ENCODE measurements around the gene ALKBH1.
"Not testable (repeated sequence)": the region's sequence is repeated elsewhere in the genome, so short reads cannot be mapped to it uniquely, and the experiment has no call there.

ALKBH1 gene, protein sequence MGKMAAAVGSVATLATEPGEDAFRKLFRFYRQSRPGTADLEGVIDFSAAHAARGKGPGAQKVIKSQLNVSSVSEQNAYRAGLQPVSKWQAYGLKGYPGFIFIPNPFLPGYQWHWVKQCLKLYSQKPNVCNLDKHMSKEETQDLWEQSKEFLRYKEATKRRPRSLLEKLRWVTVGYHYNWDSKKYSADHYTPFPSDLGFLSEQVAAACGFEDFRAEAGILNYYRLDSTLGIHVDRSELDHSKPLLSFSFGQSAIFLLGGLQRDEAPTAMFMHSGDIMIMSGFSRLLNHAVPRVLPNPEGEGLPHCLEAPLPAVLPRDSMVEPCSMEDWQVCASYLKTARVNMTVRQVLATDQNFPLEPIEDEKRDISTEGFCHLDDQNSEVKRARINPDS

DNA sequence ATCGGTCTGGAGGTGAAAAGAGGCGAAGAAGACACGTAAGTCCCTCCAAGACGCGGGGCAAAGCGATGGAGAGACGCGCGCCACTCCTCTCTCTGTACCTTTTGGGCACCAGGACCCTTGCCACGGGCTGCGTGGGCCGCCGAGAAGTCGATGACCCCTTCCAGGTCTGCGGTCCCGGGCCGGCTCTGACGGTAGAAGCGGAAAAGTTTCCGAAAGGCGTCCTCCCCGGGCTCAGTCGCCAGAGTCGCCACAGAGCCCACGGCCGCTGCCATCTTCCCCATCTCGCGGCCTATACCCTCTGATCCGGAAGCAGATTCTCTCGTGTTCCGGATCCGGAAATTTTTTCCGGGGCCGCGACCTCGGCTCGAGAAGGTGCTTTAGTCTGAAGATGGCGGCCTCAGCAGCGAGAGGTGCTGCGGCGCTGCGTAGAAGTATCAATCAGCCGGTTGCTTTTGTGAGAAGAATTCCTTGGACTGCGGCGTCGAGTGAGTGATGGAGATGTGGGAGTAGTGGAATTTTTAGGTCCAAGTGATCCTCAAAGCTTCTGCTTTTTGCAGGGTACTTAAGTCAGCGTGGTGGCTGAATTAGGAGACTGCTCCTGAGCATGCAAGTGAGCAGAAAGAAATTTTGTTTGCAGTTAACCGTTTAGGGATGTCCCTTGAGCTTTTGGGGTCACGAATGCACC is at the start of gene ALKBH1, which contains the start of gene SLIRP:
Gene ALKBH1, minus strand, starts transcription at position 300 of the 685 bp plus-strand sequence. Its CDS starts 19 bp downstream, at position 281.
Gene SLIRP, plus strand, starts transcription at position 380 of the 685 bp plus-strand sequence. Its CDS starts 9 bp downstream, at position 389.
- TF ChIP-seq ZNF274 (IDR thresholded peaks at IDR 0.05; ENCODE audit: low read depth, low read length), result no peak
- peak within 1 kb of the TSS; percentile 83 for H3K4me3 ChIP-seq (ENCODE audit: low read length)

DNA sequence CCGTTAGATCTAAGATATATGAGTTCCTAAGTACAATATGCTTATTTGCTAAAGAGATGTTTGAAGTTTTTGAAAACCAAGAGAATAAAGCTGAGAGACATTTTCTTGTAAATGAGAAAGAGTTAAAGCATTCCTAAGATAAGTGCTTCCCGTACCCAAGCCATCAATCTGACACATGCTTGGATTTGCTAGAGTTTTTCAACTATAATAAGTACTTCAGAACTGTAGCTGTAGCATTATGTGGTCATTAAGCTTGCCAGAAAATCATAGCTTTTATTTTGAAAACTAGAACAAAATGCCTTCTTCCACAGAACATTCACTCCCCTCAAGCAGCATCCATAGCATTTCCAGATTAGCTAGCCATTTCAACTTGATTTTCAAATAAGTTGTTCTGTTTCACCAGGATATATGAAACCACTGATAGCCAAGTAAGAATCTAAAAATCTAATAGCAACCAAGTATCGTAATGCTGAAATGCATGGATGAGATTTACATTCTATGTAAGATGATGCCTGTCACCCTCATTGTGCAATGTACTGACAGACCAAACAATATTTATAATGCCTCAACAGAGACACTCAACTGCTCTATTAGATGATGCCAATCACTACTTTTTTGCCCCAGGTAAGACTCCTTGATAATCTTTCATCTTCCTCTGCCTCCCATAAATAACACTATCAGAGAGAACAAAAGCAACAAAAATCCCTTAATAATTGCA is 45.1 kb upstream of the ALKBH1 start:
- TF ChIP-seq ZNF274 (IDR thresholded peaks at IDR 0.05; ENCODE audit: low read depth, low read length), result no peak
- H3K4me3 ChIP-seq (ENCODE audit: low read length), result no peak overlapping the region

DNA sequence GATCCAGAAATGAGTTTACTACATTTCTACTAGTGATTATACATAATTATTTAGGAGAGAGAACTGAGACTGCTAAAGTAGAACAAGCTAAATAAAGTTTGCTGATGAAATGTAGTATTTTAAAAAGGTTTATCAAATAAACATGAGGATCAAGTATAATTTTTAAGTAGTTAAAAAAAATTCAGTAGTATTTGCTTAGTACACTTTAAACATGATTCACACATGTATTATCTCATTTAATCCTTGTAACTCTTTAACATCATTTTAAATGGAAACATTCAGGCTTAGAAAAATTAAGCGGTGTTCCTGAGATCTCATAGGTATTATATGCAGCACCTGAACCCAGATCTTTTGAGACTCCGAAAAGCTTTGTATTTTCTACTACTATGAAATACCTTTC is 44.4 kb upstream of the ALKBH1 start:
- H3K4me3 ChIP-seq (ENCODE audit: low read length), result no peak overlapping the region
- no peak for TF ChIP-seq ZNF274 (IDR thresholded peaks at IDR 0.05; ENCODE audit: low read depth, low read length)

DNA sequence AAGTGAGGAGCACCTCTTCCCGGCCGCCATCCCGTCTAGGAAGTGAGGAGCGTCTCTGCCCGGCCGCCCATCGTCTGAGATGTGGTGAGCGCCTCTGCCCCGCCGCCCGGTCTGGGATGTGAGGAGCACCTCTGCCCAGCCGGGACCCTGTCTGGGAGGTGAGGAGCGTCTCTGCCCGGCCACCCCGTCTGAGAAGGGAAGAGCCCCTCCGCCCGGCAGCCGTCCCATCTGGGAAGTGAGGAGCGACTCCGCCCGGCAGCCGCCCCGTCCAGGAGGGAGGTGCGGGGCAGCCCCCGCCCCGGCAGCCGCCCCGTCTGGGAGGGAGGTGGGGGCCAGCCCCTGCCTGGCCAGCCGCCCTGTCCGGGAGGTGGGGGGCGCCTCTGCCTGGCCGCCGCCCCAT is 39.6 kb upstream of the ALKBH1 start:
- H3K4me3 ChIP-seq (ENCODE audit: low read length), result not testable (repeated sequence)

DNA sequence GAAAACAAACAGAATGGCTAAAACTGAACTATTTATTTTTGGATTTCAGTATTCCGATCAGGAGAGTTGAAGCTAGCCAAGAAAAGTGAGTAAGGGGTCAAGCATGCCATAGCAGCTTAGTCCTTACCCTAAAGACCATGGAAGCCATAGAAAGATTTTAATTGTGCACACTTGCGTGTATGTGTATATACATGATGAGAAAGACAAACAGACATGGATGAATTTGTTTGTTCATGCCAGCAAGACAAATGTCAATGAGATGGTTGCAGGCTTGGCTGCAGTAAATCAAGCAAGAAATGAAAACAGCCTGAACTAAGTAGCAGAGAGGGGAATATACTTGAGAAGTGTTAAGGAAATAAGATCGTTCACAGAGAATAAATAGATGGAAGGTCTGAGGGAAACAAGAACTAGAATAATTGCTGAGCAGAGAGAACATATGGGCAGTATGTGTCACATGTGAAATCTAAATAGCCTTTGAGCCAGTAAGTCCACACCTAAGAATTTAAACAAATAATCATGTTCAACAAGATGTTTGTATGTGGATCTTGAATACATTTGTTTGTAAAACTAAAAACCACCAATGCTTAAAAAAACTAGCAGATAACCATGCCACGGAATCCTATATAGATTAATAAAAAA is 38.4 kb upstream of the ALKBH1 start:
- H3K4me3 ChIP-seq (ENCODE audit: low read length), result no peak overlapping the region
- TF ChIP-seq ZNF274 (IDR thresholded peaks at IDR 0.05; ENCODE audit: low read depth, low read length), result no peak

DNA sequence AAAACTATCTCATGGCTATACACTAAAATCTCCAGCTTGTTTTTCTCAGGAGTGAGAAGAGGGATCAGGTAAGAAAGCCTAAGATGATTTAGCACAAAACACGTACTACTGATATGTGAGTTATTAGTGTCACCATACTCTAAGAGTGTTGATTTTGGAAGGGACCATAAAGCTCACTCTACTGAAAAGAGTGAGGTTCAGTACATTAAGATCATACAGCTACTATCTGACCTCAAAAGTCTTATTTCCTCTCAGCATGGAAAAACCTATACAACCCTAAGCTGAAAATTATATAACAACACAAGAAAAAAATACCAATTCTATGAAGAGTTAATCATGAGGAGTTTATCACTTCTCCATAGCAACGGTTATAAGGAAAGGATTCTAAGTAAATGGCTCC is 33.6 kb upstream of the ALKBH1 start:
- no peak for TF ChIP-seq ZNF274 (IDR thresholded peaks at IDR 0.05; ENCODE audit: low read depth, low read length)
- no peak overlapping the region for H3K4me3 ChIP-seq (ENCODE audit: low read length)

DNA sequence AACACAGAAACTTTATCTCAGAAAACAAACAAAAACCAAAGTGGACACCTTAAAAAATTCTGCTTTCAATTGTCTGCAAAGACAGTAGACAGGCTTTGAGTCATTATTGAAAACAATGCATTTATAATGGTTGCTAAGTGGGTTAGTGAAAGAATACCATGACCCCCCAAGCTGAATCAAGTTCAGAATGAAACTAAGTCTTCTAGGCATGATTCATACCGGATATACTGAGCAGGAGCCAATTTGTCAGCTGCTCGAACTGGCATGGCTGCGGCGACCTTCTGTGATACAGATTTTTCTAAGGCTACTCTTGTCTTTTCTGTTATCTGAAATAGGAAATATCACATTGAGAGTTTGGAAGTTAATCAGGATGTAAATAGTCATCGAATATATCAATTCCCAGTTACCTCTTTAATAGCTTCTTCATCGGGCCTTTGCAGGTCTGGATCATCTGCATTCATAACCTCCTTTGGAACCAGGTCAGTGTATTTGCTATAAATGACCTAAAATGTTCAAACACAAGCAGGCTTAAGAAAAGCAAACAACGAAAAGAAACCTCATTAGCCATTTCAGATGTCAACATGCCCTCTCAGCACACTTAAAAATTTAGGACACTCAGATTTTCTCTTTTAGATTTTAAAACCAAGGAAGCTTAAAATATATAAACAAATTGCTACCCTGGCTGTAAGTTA is 30.9 kb upstream of the ALKBH1 start:
- no peak for TF ChIP-seq ZNF274 (IDR thresholded peaks at IDR 0.05; ENCODE audit: low read depth, low read length)
- no peak overlapping the region for H3K4me3 ChIP-seq (ENCODE audit: low read length)

DNA sequence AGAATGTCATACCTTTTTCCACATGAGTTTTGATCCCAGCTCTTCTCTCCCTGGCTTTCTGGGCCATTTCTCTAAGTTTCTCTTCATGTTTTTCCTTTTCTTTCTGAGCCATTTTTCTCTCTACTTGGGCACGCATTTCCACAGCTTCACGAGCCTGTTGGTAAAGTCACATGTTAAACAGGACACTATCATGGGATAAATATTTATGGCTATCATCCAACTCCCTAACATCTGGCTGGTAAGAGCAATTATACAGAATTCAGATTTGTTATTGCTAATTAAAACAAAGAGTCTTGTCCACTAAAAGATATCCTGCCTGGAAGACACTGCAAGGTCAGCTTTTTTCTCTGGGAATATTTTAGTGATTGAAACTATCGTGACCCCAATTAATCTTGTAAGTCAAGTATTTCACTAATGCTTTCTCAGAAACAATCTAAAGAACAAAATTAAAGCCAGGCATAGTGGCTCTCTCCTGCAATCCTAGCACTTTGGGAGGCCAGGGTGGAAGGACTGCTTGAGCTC is 23.2 kb upstream of the ALKBH1 start:
- TF ChIP-seq ZNF274 (IDR thresholded peaks at IDR 0.05; ENCODE audit: low read depth, low read length), result no peak
- H3K4me3 ChIP-seq (ENCODE audit: low read length), result no peak overlapping the region

DNA sequence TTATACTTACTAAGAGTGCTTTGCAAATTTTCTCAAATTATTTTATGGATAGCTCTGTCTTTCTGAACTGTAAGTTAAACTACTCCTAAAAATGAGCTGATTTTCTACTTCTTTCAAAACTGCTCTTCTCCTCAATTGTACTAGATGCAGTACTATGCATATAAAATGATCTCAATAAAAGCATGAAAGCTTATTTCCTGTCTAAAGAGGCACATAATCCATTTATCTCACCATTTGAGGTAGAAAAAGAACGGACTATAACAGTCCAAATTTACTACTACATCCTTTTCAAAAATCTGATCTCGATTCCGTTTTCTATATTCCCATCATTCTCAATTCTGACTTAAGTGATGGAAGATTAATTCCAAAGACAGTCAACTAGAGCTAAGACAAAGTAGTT is 14.5 kb upstream of the ALKBH1 start:
- no peak for TF ChIP-seq ZNF274 (IDR thresholded peaks at IDR 0.05; ENCODE audit: low read depth, low read length)
- no peak overlapping the region for H3K4me3 ChIP-seq (ENCODE audit: low read length)

DNA sequence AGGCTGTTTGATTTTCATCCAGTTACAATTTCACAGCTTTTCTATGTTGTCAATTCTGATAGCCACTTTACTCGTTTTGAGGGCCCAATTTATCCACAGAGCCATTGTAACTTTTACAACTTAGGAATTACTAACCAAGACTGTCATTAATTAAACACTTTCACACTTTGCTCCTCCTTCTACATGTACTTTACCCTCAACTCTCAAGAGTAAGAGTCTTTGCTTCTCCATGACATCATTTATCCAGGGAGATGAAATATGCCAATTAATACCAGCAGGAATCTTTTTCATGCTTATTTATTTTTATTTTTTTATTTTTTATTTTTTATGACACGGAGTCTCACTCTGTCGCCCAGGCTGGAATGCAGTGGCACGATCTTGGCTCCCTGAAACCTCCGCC is 13.6 kb upstream of the ALKBH1 start:
- no peak for TF ChIP-seq ZNF274 (IDR thresholded peaks at IDR 0.05; ENCODE audit: low read depth, low read length)
- H3K4me3 ChIP-seq (ENCODE audit: low read length), result no peak overlapping the region

DNA sequence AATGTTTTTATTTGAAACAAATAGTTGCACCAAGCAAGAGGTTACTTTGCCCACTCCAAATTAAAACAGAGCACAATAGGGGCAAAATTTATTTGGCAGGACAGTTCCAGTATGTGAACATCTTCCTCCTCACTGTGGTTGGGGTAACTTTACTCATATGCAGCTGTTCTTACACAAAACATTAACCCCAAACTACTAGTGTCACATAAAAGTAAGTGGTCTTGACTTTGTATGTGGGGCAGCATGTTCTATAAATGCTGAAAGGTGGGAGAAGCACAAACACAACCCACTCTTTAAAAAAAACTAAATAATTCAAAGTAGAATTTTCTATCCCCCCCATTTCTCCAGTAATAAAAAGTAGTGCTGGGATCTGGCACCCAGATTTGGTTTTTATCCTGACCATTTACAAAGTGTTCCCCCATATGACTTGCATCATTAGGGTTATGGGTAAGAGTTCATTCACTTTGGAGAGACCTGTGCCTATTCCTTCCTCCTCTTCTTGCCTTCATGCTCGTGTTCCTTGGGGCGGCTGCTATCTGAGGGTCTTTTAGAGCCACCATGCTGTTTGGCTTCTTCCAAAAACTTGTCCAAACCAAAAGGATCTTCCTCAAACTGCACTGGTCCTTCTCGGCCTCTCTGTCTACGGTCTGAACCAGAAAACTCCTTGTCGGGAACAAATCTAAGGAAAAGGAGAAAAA is 9.9 kb upstream of the ALKBH1 start:
- no peak overlapping the region for H3K4me3 ChIP-seq (ENCODE audit: low read length)
- TF ChIP-seq ZNF274 (IDR thresholded peaks at IDR 0.05; ENCODE audit: low read depth, low read length), result no peak

DNA sequence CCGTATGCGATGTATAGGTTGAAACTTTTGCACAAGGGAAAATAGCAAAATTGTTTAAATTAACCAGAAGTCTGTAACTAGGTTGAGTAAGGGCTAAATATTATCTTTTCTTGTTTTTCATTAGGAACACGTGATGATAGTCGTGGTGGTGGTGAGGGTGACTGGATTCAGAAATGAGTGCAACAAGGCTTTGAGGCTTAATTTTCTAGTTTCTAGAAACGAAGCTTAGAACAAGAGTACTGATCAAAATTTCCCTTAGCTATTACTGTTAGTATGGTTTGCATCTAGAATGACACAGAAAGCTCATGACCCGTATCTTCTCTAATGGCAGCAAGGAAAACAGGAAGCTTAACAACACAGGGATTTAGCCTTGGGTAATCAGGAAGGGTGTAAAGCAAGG is 7.1 kb upstream of the ALKBH1 start:
- no peak for TF ChIP-seq ZNF274 (IDR thresholded peaks at IDR 0.05; ENCODE audit: low read depth, low read length)
- no peak overlapping the region for H3K4me3 ChIP-seq (ENCODE audit: low read length)

DNA sequence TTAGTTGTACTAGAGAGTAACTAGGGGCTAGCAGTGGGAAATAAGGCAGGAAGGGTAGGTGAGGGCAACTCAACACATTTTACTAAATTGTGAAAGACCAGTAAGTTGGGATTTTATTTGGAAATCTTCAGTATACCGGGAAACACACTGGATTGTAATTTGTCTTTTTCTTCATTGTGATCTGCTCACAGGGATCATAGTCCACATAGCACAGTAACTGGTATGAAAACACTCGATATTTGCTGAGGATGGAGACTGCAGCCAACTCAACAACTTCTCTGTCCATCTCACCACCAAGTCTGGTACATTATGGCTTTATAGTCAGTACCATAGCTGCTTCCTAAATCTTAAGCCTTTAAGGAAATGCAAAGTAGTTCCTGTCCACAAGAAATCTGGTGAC is 2.5 kb upstream of the ALKBH1 start:
- H3K4me3 ChIP-seq (ENCODE audit: low read length), result no peak overlapping the region
- TF ChIP-seq ZNF274 (IDR thresholded peaks at IDR 0.05; ENCODE audit: low read depth, low read length), result no peak

Measured in GM08714 (cell line).